ENCODE results near the gene HACL1.
"Not testable (repeated sequence)": the region's sequence is repeated elsewhere in the genome, so short reads cannot be mapped to it uniquely, and the experiment has no call there.

HACL1 gene

DNA sequence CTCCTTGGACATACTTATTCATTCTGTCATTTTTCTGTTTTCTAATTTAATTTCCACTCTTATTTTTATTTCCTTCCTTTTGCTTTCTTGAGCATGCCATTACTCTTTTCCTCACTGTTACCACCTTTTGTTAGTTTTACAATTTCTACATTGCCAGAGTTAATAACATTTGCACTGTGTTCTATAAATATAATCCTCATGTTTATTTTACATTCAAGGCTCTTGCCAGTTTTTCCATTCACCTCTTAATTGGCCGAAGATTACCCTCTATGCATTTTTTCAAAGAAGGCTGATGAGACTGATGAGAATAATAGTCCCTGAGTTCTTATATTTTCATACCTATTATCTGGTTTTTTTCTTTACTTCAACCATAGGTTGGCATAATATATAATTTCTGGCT lies 10.6 kb upstream of the HACL1 start:
- DNase-seq (ENCODE audit: extremely low read depth, low read depth), result no peak
- H3K4me3 ChIP-seq (replicated peaks; ENCODE audit: low read depth, low read length), result no peak overlapping the region
- TF ChIP-seq CTCF (IDR thresholded peaks at IDR 0.05; ENCODE audit: low read depth, low read length, missing control alignments), result no peak

- H3K4me3 ChIP-seq (replicated peaks; ENCODE audit: low read depth, low read length), result no peak overlapping the region
- no peak for DNase-seq (ENCODE audit: extremely low read depth, low read depth)
- no peak for TF ChIP-seq CTCF (IDR thresholded peaks at IDR 0.05; ENCODE audit: low read depth, low read length, missing control alignments)
Measured at GRCh38 chr3:15611018-15611417, 9.6 kb upstream of the HACL1 start.

DNA sequence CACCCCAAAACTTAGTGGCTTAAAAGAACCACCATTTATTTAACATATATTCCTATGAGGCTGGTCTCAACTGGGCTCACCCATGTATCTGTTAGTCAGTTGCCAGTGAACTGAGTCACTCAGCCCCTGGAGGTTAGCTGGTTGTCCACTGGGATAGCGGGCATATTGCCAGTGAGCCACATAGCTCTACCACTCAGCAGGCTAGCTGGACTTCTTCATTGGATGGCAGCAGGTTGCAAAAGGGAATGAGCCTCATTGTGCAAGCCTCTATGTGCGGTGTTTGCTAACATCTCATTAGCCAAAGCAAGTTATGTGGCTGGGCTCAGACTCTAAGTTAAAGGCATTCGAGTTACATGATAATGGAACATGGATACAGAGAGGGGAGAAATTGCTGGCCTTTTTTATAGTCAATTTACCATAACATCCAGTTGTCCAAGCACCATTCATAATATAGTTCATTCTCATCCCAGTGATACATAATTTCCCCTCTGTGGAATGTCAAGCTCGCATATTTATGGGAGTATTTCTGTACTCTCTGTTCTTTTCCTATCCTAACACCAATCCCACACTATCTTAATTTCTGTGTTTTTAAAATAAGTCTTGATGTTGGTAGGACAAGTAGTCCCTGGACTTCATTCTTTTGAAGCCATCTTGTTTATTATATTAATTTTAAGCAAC lies 8.9 kb upstream of the HACL1 start:
- H3K4me3 ChIP-seq (replicated peaks; ENCODE audit: low read depth, low read length), result no peak overlapping the region
- TF ChIP-seq CTCF (IDR thresholded peaks at IDR 0.05; ENCODE audit: low read depth, low read length, missing control alignments), result no peak
- DNase-seq (ENCODE audit: extremely low read depth, low read depth), result no peak

GRCh38 chr3:15606434-15606891 lies 5.1 kb upstream of the HACL1 start:
- H3K4me3 ChIP-seq (replicated peaks; ENCODE audit: low read depth, low read length), result no peak overlapping the region
- DNase-seq (ENCODE audit: extremely low read depth, low read depth), result no peak
- no peak for TF ChIP-seq CTCF (IDR thresholded peaks at IDR 0.05; ENCODE audit: low read depth, low read length, missing control alignments)

GRCh38 chr3:15604584-15604983 lies 3.2 kb upstream of the HACL1 start:
- not testable (repeated sequence) for DNase-seq (ENCODE audit: extremely low read depth, low read depth); H3K4me3 ChIP-seq (replicated peaks; ENCODE audit: low read depth, low read length)

- not testable (repeated sequence) for DNase-seq (ENCODE audit: extremely low read depth, low read depth)
Measured at GRCh38 chr3:15602816-15603215, 1.4 kb upstream of the HACL1 start.

GRCh38 chr3:15602146-15602536 lies 772 bp upstream of the HACL1 start:
- H3K4me3 ChIP-seq (replicated peaks; ENCODE audit: low read depth, low read length), result peak overlapping the region; percentile 99
- DNase-seq (ENCODE audit: extremely low read depth, low read depth), result no peak
- TF ChIP-seq CTCF (IDR thresholded peaks at IDR 0.05; ENCODE audit: low read depth, low read length, missing control alignments), result no peak

More at GRCh38 chr3:15602816-15603215, 1.4 kb upstream of the HACL1 start:
- peak overlapping the region; percentile 99 for H3K4me3 ChIP-seq (replicated peaks; ENCODE audit: low read depth, low read length)

DNA sequence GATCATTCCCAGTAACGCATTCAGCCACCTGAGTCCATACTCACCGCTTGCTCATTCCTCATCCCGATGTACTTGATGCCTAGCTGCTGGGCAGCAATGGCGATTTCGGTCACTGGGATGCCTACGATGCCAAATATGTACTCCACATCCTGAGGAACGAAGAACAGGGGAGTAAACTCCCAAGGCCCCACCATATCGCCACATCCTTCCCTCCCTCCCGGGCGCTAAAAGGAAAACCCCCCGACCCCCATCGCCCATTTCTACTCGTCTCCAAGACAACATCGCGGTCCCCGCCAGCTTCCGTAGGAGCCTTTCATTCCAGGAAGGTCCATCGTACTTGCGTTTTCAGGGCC lies 347 bp downstream of the HACL1 start:
- H3K4me3 ChIP-seq (replicated peaks; ENCODE audit: low read depth, low read length), result peak overlapping the region; percentile 99
- TF ChIP-seq CTCF (IDR thresholded peaks at IDR 0.05; ENCODE audit: low read depth, low read length, missing control alignments), result no peak
- no peak for DNase-seq (ENCODE audit: extremely low read depth, low read depth)
